NCI-H2196 treated with DMSO at 0.1 percent for 48 hours (cell line): Measurements from ENCODE around the gene MINDY4B.

Source experiments
- DNase-seq: peaks from one replicate; lab custom pipeline; 2025; ENCODE audit not compliant: unreplicated experiment; lab: John Stamatoyannopoulos, UW

MINDY4B gene

GRCh38 chr3:150905339-150905738, at the start of gene MINDY4B:
TSS of gene MINDY4B (minus strand) at chr3:150905439. CDS start at chr3:150905439, 0 bp downstream.
- no peak for DNase-seq

DNA sequence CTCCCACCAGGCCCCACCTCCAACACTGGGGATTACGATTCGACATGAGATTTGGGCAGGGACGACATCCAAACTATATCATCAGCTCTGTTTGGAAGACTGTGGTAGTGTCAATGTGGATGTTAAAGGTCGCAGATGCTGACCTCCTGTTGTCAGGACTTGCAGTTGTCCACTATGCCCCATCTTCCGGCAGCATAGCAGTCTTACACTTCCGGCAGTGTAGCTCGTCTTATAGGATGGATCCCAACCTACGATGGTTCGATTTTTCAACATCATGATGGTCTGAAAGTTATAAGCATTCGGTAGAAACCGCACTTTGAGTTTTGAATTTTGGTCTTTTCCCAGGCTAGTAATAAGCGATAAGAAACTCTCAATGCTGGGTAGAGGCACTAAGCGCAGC, 46.7 kb upstream of the MINDY4B start:
- DNase-seq: no peak

DNA sequence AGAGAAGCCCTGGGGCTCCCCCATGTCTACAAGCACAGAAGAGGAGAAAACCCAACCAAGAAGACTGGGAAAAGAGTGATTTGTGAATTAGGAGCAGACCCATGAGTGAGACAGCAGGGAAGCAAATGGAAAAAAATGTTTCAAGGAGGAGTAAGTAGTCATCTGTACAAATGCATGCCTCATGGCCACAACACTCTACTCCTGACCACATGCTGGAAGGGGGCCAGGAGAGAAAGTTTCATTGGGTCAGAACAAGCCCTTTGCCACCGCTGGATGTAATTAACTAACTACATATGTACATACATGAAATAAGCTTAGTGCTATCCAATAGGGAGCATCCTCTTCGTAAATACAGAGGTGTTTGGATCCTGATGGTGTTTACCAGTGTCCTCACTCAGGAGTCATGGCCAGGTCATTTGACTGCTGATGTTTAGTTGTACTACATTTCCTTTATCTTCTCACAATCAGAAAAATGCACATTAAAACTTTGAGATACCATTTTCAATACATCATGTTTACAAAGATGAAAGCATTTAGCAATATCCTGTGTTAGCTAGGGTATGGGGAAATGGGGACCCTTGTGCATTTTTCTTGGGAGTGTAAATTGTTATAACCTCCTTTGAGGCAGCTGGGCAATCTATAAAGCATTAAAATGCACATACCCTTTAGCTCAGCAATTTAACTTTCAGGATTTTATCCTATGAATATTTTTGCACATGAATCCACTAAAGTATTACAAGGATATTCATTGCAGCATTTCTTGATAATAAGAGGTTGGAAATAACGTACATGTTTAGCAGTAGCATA, 40.2 kb upstream of the MINDY4B start:
- DNase-seq: no peak

- no peak for DNase-seq
These were observed 37.0 kb upstream of the MINDY4B start for GRCh38 chr3:150942221-150942620.

GRCh38 chr3:150936693-150937092, 31.5 kb upstream of the MINDY4B start:
- DNase-seq: no peak

GRCh38 chr3:150933473-150933995, 28.3 kb upstream of the MINDY4B start:
- DNase-seq: no peak

DNA sequence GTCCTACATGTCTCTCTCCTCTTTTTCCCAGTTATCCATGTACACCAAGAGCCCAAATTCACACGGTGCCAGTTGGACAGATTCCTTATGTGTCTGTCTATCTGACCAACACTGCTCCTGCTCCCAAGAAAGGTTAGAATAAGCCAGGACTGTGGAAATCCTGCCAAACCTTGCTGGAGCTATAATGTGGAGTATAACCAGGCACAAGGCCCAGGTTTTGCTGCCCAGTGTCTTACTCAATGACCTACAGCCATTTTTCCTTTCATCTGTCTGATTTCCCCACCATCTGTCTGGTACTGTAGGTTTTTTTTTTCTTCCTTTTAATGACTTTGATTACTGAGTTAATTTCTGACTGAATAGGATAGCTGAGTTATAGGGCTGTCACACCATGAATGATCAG, 26.5 kb upstream of the MINDY4B start:
- no peak for DNase-seq

DNA sequence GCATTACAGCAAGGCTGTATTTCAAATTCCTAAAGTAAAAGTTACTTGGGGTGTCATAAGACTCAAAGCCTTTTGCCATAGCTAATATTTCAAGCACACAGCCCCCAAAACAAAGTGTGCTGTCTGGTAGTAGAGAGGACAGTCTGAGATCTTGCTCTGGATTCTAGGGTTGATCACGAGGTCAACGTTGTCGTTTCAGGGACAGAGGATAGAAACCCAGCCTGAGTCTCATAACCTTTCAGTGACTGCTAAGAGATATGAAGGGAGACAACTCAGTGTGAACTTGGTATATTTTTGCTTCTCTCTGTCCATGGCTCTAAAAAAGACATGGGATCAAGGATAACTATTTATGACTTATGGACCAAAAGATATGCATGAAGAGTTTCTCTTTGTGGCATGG, 25.6 kb upstream of the MINDY4B start:
- DNase-seq: no peak

DNA sequence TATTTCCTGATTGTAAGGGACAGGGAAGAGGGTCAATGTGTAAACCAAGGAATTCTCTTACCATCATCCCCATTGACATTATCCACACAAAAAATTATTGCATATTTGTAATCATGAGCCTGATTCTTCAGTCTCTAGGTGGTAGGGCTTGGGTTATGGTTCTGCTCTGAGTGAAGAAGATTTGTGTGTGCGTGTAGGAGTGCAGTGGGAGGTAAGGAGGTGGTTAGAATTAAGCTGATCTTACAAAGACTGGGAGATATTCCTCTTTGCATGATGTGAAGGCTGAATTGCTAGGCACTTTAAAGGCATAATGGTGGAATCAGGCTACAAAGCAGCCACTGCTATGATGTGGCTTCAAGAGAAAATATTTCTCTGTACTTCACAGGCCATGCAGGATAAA, 23.0 kb upstream of the MINDY4B start:
- no peak for DNase-seq

- DNase-seq: no peak
These were observed 21.1 kb upstream of the MINDY4B start for GRCh38 chr3:150926328-150926727.

GRCh38 chr3:150925751-150926201, 20.5 kb upstream of the MINDY4B start:
- DNase-seq: no peak

DNA sequence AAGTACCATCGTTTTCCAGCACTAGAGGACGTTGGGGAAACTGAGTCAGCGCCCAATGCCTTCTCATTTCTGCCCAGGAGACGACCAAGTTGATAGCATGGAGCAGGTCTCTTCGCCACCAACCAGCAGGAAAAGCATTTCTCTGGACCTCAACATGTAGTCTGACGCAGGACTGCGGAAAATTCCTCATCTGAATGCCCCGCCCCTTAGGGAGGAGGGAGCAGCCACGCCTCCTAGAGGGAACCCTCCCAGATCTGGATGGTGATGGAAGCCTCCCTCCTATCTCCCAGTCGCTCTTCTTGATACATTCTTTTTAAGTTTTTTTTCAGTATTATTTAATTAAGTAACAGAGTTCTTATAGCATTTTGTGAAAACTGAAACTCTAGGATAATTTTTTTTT, 17.4 kb upstream of the MINDY4B start:
- DNase-seq: no peak

GRCh38 chr3:150921209-150921608, 16.0 kb upstream of the MINDY4B start:
- DNase-seq: no peak

- DNase-seq: no peak
These were observed 15.0 kb upstream of the MINDY4B start for GRCh38 chr3:150920236-150920635.

DNA sequence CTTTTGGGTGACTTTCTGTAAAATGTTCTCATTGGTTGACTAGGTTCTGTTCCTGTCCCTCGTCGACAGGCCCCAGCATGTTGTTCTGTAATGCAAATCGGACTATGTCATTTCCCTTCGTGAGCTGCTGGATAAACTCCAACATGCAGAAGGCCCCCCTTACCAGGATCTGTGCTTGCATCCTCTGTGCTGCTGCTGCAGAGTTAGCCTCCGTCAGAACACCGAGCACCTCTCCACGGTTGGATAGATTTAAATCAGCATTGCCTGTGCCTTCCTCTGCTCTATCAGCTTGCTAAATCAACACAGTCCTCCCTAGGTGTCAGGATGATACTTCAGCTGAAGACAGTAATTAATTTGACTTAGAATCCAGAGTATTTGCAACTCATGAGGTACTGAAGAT, 12.7 kb upstream of the MINDY4B start:
- DNase-seq: no peak

GRCh38 chr3:150913133-150913922, 8.1 kb upstream of the MINDY4B start:
- DNase-seq: no peak

- no peak for DNase-seq
These were observed 7.3 kb upstream of the MINDY4B start for GRCh38 chr3:150912501-150912900.

DNA sequence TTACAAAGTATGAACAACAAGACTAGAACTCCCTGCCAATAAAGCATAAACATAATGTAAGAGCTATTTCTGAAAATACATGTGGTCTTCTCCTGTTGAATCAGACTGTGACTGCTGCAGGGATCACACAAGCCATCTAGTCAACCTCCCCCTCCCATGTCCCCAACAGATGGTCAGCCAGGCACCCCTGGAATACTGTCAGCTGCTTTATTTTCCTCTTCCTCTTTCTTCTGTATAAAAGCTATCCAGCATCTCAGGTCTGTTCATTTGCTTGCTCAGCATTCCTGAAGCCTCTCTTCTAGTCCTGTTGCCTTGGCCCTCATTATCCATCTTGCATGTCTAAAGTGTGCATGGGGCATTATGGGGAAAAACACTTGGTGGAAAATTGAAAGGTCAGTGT, 6.5 kb upstream of the MINDY4B start:
- DNase-seq: no peak

DNA sequence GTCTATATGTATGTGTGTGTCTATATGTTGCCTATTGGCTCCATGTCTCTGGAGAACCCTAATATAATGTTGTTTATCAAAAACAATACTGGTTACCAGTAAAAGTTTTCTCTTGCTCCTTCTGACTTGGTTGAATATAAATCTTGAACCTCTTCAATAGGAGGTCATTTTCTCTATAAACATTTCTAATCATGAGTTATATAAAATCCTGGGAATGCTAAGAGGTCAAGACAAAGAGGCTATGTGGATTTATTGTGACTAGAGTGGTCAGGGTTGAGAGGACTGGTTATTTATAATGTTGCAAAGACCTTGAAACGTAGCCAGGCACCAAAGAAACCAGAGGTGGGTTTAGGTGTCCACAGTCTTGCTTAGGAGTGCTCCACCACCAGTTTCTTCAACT, 1.2 kb upstream of the MINDY4B start:
- no peak for DNase-seq

DNA sequence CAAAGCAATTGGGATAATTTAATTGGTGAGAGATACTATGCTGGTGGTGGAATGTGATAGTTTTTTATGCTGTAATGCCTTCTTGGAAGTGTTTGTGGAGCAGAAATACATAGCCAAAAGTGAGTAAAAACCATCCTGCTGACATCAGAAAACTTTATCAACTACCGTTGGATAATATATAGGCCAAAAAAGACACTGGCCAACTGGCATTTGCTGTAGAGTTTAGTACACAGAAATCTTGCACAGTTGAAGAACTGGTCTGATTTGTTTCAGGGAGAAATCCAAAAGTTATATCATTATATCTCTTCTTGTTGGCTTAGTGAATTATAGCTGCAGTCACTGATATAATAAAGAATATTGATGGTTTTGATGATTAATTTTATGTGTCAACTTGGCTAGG, 507 bp upstream of the MINDY4B start:
- DNase-seq: no peak

- DNase-seq: no peak
These were observed 2.3 kb downstream of the MINDY4B start for GRCh38 chr3:150902988-150903387.

GRCh38 chr3:150901793-150902192, 3.4 kb downstream of the MINDY4B start:
- DNase-seq: no peak
